Measurements from ENCODE around the gene EYS.

GRCh38 chr6:64948261-64948660, 758.8 kb downstream of the EYS start:
- TF ChIP-seq CTCF (IDR thresholded peaks at IDR 0.05) = no peak
- no peak for TF ChIP-seq POLR2A (IDR thresholded peaks at IDR 0.05)
- TF ChIP-seq EP300 (IDR thresholded peaks at IDR 0.05) = no peak
- TF ChIP-seq POLR2AphosphoS5 (IDR thresholded peaks at IDR 0.05) = no peak
